Thymus (tissue), 14 donors: ENCODE data around the gene PRTN3. TPM values are rescaled to one million over a fixed set of nuclear protein-coding genes. Genes with fewer than 3 reads are reported as not detected.

Experiments
- DNase-seq, 9 donors: peaks; one replicate each; pipeline ENCODE4 v3.0.0-alpha.2; 2013; ENCODE audit warnings: low spot score in 9 of 9, low read depth in 6 of 9, missing footprints in 1 of 9
- H3K27ac ChIP-seq, 2 donors: one replicate each; pipeline ENCODE4 v1.5.1; 2013; ENCODE audit warnings: control low read depth in 1 of 2, low read depth in 1 of 2, low read length in 1 of 2, mild to moderate bottlenecking in 1 of 2, moderate library complexity in 1 of 2
- H3K27me3 ChIP-seq, 2 donors: one replicate each; pipeline ENCODE4 v1.5.1; 2013; ENCODE audit warnings: low read length in 1 of 2; ENCODE audit not compliant: control insufficient read depth in 2 of 2, insufficient read depth in 1 of 2
- H3K36me3 ChIP-seq, 2 donors: one replicate each; pipeline ENCODE4 v1.5.1; 2013; ENCODE audit warnings: low read length in 1 of 2, mild to moderate bottlenecking in 1 of 2, moderate library complexity in 1 of 2; ENCODE audit not compliant: control insufficient read depth in 2 of 2, insufficient read depth in 2 of 2
- H3K4me1 ChIP-seq, 2 donors: one replicate each; pipeline ENCODE4 v1.5.1; 2013; ENCODE audit warnings: low read length in 2 of 2; ENCODE audit not compliant: control insufficient read depth in 2 of 2, insufficient read depth in 2 of 2
- H3K4me3 ChIP-seq, 2 donors: one replicate each; pipeline ENCODE4 v1.5.1; 2013; ENCODE audit warnings: low read length in 2 of 2, control low read depth in 1 of 2, mild to moderate bottlenecking in 1 of 2
- H3K9me3 ChIP-seq, 2 donors: one replicate each; pipeline ENCODE4 v1.5.1; 2013; ENCODE audit warnings: low read length in 1 of 2, mild to moderate bottlenecking in 1 of 2; ENCODE audit not compliant: control insufficient read depth in 2 of 2, insufficient read depth in 1 of 2
- WGBS: extraction: QIAGEN DNeasy Blood & Tissue Kit; methylation state at CpG from one replicate; pipeline ENCODE4 v1.1.7; 2013; 5-methylcytosine and 5-hydroxymethylcytosine counted together
- long read RNA-seq, 10 donors: transcript quantifications; one replicate each; lab custom pipeline, GENCODE V29; 2026
- polyA plus RNA-seq: library from polyadenylated mRNA; stranded (reverse); fragments of 200-250 nt; gene quantifications from one replicate; pipeline ENCODE4 v1.2.3, GENCODE V29; 2013
- total RNA-seq: library from RNA; stranded (reverse); fragments of 120-200 nt; gene quantifications from one replicate; pipeline ENCODE4 v1.2.4, GENCODE V29; 2013
- donor health status: healthy.

The PRTN3 gene
- total RNA-seq (25.2 TPM), polyA plus RNA-seq (15.4 TPM)
- long read RNA-seq, donor 1, result 0 reads
- long read RNA-seq, donor 2, transcript PRTN3-202 (4 exons, 1,036 nt), result minor isoform, 5 of 38 reads
- long read RNA-seq, donor 2, transcript PRTN3-201 (5 exons, 1,026 nt), result major isoform, 33 of 38 reads
- long read RNA-seq, donor 2, partial matches to known transcripts, result 0 of 38 reads
- long read RNA-seq, donor 2, other reads (novel, unspliced or antisense), result 0 of 38 reads
- long read RNA-seq, donor 3, transcript PRTN3-201 (5 exons, 1,026 nt), result major isoform, 10 of 11 reads
- long read RNA-seq, donor 3, partial matches to known transcripts, result 0 of 11 reads
- long read RNA-seq, donor 3, other reads (novel, unspliced or antisense), result 0 of 11 reads
- long read RNA-seq, donor 4, transcript PRTN3-201 (5 exons, 1,026 nt), result major isoform, 9 of 9 reads
- long read RNA-seq, donor 4, partial matches to known transcripts, result 0 of 9 reads
- long read RNA-seq, donor 4, other reads (novel, unspliced or antisense), result 0 of 9 reads
- long read RNA-seq, donor 5, transcript PRTN3-201 (5 exons, 1,026 nt), result major isoform, 44 of 56 reads
- long read RNA-seq, donor 5, transcript PRTN3-202 (4 exons, 1,036 nt), result minor isoform, 5 of 56 reads
- long read RNA-seq, donor 5, partial matches to known transcripts, result 7 of 56 reads
- long read RNA-seq, donor 5, other reads (novel, unspliced or antisense), result 0 of 56 reads
- long read RNA-seq, donor 6, transcript PRTN3-201 (5 exons, 1,026 nt), result major isoform, 17 of 17 reads
- long read RNA-seq, donor 6, partial matches to known transcripts, result 0 of 17 reads
- long read RNA-seq, donor 6, other reads (novel, unspliced or antisense), result 0 of 17 reads
- long read RNA-seq, donor 7, transcript PRTN3-201 (5 exons, 1,026 nt), result major isoform, 11 of 12 reads
- long read RNA-seq, donor 7, partial matches to known transcripts, result 0 of 12 reads
- long read RNA-seq, donor 7, other reads (novel, unspliced or antisense), result 0 of 12 reads
- long read RNA-seq, donor 8, partial matches to known transcripts, result 0 of 4 reads
- long read RNA-seq, donor 8, other reads (novel, unspliced or antisense), result 0 of 4 reads
- long read RNA-seq, donor 9, transcript PRTN3-201 (5 exons, 1,026 nt), result major isoform, 11 of 11 reads
- long read RNA-seq, donor 9, partial matches to known transcripts, result 0 of 11 reads
- long read RNA-seq, donor 9, other reads (novel, unspliced or antisense), result 0 of 11 reads
- long read RNA-seq, donor 10, transcript PRTN3-201 (5 exons, 1,026 nt), result major isoform, 11 of 13 reads
- long read RNA-seq, donor 10, partial matches to known transcripts, result 0 of 13 reads
- long read RNA-seq, donor 10, other reads (novel, unspliced or antisense), result 0 of 13 reads

- Histone ChIP-seq H3K36me3 (no peaks in the 10 kb centered on the region), H3K27ac (no peak within 1 kb of the TSS), H3K4me1 (no peaks in the 10 kb centered on the region), H3K27me3 (peaks cover 11 to 72% of the 10 kb centered on the region in 2 donors), H3K9me3 (peaks cover 0 to 7% of the 10 kb centered on the region in 2 donors), H3K4me3 (no peak within 1 kb of the TSS)
- 71% methylated on average over 24 of the region's 24 CpGs for WGBS
- DNase-seq, result no peak
These were observed at the start of gene PRTN3 for GRCh38 chr19:840519-841206. TSS of gene PRTN3 (plus strand) at chr19:840999. CDS start at chr19:841009, 10 bp downstream.

GRCh38 chr19:791007-791566 is 49.7 kb upstream of the PRTN3 start:
- peaks cover 2 to 21% of the 10 kb centered on the region in 2 donors for H3K27me3 ChIP-seq
- no peak for DNase-seq
- H3K9me3 ChIP-seq, result no peaks in the 10 kb centered on the region
- H3K36me3 ChIP-seq, result no peaks in the 10 kb centered on the region
- H3K4me1 ChIP-seq, result peaks cover 0 to 6% of the 10 kb centered on the region in 2 donors
- no peak overlapping the region for H3K27ac ChIP-seq
- WGBS, result 94% methylated on average over 26 of the region's 26 CpGs
- H3K4me3 ChIP-seq, result no peak overlapping the region

- peaks cover 0 to 9% of the 10 kb centered on the region in 2 donors for H3K4me1 ChIP-seq
- H3K27ac ChIP-seq, result no peak overlapping the region
- 84% methylated on average over 8 of the region's 8 CpGs for WGBS
- no peak for DNase-seq
- H3K9me3 ChIP-seq, result no peaks in the 10 kb centered on the region
- H3K27me3 ChIP-seq, result peaks cover 2 to 21% of the 10 kb centered on the region in 2 donors
- no peak overlapping the region for H3K4me3 ChIP-seq
- no peaks in the 10 kb centered on the region for H3K36me3 ChIP-seq
These were observed 49.1 kb upstream of the PRTN3 start for GRCh38 chr19:791567-792305.

GRCh38 chr19:792306-792885 is 48.4 kb upstream of the PRTN3 start:
- DNase-seq, result no peak
- no peaks in the 10 kb centered on the region for H3K9me3 ChIP-seq
- 95% methylated on average over 16 of the region's 16 CpGs for WGBS
- H3K4me1 ChIP-seq, result peaks cover 0 to 9% of the 10 kb centered on the region in 2 donors
- H3K36me3 ChIP-seq, result no peaks in the 10 kb centered on the region
- peaks cover 2 to 21% of the 10 kb centered on the region in 2 donors for H3K27me3 ChIP-seq
- H3K4me3 ChIP-seq, result no peak overlapping the region
- no peak overlapping the region for H3K27ac ChIP-seq

- peaks cover under 1 to 9% of the 10 kb centered on the region in 2 donors for H3K4me1 ChIP-seq
- H3K27ac ChIP-seq, result no peak overlapping the region
- H3K27me3 ChIP-seq, result peaks cover 2 to 17% of the 10 kb centered on the region in 2 donors
These were observed 47.0 kb upstream of the PRTN3 start for GRCh38 chr19:793806-794205.

GRCh38 chr19:795073-795611 is 45.7 kb upstream of the PRTN3 start:
- H3K4me1 ChIP-seq, result peaks cover 11 to 16% of the 10 kb centered on the region in 2 donors
- H3K27me3 ChIP-seq, result peaks cover 0 to 7% of the 10 kb centered on the region in 2 donors
- H3K27ac ChIP-seq, result no peak overlapping the region
- H3K36me3 ChIP-seq, result peaks cover 9 to 15% of the 10 kb centered on the region in 2 donors
- 96% methylated on average over 28 of the region's 28 CpGs for WGBS
- H3K9me3 ChIP-seq, result peaks cover 0 to 6% of the 10 kb centered on the region in 2 donors
- DNase-seq, result no peak
- H3K4me3 ChIP-seq, result no peak overlapping the region

More at GRCh38 chr19:793806-794205, 47.0 kb upstream of the PRTN3 start:
- 93% methylated on average over 12 of the region's 12 CpGs for WGBS
- DNase-seq, result no peak
- Histone ChIP-seq H3K4me3 (no peak overlapping the region), H3K36me3 (peaks cover 0 to 4% of the 10 kb centered on the region in 2 donors), H3K9me3 (peaks cover 0 to 3% of the 10 kb centered on the region in 2 donors)
